ENCODE measurements around the gene ITGB4.
"Not testable (repeated sequence)": the region's sequence is repeated elsewhere in the genome, so short reads cannot be mapped to it uniquely, and the experiment has no call there.

The ITGB4 gene

DNA sequence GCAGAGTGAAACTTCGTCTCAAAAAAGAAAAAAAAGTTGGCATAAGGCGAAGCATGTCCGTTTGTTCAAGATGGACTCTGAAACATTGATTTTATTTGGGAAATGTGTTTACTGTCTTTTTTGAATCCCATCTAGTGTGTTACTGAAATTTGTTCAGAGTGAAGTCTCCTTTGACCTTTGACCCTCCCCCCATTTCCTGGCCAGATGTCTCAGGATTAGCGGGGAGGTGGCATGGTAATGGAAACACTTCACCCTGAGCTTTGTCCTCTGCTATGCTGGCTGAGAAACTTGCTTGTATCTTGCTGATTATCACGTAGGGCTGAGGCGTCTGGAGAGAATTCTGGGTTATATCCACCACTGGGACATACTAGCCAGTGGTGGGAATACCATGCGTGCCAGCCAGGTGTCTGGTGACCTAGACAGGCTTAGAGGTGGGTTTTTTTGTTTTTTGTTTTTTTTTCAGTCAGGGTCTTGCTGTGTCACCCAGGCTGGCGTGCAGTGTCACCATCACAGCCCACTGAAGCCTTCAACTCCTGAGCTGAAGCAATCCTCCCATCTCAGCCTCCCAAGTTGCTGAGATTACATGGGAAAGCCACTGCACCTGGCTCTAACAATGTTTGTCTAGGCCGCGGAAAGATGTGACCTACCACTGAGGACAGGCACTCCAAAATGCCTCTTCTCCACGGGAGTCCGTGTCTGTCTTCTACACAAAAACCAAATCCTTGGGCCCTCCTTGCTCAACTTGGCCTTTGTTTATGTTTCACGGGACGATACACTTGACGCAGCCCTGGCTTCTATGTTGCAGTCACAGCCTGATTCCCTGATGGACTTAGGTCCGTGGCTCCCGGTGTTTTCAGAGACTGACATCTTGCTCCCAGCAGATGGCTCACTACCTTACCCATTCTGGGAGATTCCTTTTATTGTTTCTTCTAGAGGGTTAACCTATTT lies 50.3 kb downstream of the ITGB4 start:
- DNase-seq (ENCODE audit: low spot score), result no peak

GRCh38 chr17:75773121-75773807 lies 52.0 kb downstream of the ITGB4 start:
- no peak for DNase-seq (ENCODE audit: low spot score)

DNA sequence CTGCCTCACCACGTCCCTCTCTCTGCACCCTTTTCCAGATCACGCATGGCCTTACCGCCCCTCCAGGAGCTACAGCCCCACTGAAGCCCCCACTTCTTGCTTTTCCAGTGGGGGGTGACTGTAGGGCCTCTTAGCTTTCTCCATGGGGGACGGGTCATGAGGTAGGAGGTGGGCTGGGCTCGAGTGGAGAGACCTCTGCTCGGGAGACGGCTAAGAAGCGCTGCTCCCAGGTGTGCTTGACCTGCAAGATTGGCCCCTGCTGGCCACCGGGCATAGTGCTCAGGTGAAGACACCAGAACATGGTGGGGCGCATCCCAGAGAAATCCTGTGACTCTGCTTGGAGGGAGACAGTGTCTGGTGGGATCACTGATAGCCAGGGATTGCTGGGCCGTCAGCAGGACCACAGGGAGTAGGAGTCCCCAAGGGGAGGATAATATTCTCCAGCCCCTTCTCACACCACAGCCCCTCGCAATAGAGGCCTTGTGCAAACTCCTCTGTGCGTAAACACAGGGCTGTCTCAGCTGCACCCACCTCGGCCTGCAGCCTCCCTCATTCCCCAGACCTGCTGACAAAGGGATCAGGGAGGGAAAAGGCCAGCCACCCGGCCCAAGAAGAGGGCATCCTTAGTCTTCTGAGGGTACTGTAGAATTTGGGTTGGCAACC lies 52.7 kb downstream of the ITGB4 start:
- DNase-seq (ENCODE audit: low spot score), result no peak

DNA sequence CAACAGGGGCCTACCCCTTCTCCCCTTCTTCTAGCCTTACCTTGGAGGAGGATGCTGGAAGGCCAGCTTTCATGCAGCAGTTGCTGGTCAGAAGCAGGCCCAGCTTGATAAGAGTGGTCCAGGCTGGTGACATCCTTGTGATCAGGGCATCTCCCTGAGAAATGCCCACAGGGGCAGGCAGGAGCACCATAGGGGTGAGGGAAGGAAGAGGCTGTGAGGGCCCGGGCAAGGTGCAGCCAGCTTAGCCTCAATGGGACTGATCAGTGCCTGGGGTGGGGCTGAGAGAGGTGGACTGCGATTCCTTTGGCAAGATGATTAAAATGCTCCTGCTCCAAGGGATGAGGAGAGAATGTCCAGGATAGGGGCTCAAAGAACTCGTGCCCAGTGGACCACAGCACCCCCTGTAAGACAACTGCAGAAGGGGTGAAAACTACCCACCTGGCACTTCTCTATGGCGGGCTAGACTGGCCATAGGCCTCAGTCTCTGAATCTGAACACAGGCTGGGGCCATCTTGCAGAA lies 53.3 kb downstream of the ITGB4 start:
- no peak for DNase-seq (ENCODE audit: low spot score)

DNA sequence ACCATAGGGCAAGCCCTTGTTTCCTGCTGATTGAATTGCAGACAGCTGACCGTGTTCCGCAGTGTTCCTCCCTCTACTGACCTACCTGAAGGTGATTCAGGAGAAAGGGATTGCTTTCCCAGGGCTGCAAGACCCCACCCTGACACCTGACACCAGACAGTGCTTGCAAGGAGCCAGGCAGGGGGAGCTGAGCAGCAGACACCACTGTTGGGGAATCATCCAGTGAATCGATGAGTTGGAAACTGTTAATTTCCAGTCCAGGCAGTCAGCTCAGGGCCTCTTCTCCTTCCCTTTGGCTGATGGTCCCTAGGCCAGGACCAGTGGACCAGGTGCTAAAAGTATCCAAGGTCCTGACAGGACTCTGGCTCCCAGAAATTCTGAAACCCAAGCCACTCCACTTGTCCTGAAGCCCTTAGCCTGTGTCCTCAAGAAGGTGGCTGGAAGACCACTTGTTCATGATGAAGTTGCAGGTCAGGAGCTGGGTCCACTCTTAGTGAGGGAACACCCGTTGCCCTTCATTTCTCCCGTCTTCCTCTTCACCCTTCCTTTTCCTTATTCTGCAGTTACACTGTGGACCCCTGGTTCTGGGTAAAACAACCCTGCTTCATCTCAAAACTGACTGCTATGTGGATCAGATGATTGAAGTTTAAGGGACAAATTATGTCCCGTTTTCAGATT lies 53.9 kb downstream of the ITGB4 start:
- DNase-seq (ENCODE audit: low spot score), result no peak

DNA sequence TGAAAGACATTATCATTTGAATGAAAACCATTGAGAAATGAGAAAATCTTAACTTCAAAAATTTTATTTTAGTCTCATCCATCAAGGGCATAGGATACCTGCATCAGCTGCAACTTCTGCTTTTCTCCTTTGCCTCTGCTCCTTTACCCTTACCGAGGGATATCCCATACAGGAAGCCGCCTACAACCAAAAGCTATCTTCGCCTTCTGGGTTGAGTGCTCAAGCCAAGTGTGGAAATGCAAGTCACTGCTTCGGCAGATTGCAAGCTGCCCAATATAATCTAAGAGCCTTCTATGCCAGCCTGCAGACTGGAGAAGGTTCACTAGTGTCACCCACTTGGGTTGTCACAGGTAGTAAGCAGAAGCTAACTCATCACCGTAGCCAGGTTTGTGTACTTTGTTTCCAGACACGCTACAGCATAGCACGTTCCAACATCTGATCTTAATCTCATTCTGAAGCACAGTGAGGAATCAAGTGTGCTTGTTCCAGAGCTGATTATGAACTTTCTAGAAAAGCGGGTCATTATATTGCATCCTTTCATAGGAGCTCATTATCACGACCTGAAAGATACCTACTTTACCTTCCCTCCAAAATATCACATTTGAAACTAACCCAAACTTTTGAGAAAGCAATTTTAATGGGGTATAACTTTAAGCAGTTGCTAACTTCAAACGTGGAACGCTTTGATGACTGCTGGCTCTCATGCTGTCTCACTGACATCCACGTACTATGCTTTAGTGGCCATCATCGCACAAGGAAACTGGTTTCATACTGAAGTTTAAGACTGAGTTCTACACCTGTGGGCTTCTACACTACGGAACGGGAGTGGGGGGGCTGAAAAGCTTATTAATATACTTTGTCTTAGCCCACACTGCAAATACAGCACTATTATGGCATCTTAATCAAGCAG lies 55.4 kb downstream of the ITGB4 start:
- DNase-seq (ENCODE audit: low spot score), result no peak

GRCh38 chr17:75777296-75777922 lies 56.1 kb downstream of the ITGB4 start:
- no peak for DNase-seq (ENCODE audit: low spot score)

- not testable (repeated sequence) for DNase-seq (ENCODE audit: low spot score)
These were observed 57.0 kb downstream of the ITGB4 start for GRCh38 chr17:75778066-75778860.

DNA sequence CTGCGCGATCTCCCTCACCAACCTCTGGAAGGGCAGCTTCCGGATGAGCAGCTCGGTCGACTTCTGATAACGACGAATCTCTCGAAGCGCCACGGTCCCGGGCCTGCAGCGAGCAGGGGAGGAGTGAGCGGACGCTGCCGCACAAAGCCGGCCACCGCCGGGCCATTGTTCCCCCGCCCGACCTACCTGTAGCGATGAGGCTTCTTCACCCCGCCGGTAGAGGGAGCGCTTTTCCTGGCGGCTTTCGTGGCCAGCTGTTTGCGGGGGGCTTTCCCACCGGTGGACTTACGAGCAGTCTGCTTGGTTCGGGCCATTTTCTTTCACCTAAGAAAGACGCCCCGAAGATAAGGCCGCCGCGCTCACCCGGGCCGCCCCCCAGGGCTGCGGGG lies 57.6 kb downstream of the ITGB4 start:
- peak; percentile 78 for DNase-seq (ENCODE audit: low spot score)

- peak; percentile 99 for DNase-seq (ENCODE audit: low spot score)
These were observed 58.2 kb downstream of the ITGB4 start for GRCh38 chr17:75779250-75779986.

DNA sequence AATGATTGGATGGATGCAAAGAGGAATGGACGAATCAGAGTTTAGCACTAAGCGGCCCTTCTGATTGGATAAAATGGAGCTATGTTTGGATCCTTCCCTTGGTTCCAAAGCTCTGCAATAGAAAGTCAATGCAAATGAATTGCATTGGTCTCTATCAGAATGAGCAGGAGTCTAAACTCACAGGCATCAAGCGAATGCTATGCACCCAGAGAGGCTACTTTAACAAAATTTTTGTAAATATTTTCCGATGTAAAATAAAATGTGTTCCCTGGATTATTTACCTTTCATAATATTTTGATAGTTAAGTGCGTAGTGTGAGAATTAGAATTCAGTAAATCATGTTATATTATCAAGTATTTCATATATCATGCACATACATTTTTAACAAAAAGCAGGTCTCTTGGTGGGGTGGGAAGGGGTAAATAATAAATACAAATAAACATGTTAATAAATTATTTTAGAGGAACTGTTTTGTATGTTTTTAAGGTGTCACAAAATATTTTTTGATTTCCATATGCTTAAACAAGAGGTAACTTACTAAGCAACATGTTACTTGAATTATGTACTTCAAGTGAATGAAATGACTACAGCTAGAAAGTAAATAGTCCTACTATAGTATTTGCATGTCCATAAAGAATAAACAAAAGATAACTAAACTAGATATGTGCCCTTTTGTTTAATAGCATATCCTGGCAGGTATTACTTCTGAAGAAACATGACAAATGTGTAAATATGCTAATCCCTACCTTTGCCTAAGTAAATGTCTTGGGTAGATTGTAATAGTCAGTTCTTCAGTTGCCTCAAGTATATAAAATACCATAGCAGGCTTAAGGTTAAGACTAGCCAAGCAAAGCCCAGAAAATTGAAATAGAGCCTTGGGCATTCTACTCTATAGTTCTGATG lies 59.0 kb downstream of the ITGB4 start:
- DNase-seq (ENCODE audit: low spot score), result no peak

DNA sequence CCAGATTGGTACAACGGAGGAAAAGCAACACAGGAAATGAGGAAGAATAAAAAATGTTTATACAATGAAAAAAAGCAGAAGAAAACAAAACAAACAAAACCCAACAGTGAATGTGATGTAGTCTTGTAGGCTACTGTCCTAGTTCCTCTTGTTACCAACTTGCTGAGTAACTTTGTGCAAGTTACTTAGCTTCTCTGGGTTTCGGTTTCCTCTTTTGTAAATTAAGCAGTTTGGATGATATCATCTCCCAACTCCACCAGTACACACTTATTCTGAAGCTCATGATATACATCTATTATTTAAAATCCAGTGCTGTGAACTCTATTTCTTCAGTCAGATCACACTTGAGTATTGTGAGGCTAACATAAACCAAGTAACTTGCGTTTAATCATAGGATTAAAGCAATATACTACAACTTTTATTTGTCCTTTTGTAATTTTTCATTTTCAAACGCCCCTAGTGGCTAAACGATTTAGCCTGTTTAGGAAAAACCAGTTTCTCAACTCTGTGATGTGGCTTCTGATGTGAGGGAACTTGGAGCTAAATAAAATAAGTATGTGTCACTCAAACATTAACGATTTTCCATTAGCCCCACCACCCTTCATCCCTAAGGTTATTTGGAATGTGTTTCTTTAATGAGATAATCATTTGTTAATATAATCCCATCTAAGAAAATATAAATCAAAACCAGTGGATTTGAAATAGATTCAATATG lies 62.0 kb downstream of the ITGB4 start:
- DNase-seq (ENCODE audit: low spot score), result peak; percentile 88

DNA sequence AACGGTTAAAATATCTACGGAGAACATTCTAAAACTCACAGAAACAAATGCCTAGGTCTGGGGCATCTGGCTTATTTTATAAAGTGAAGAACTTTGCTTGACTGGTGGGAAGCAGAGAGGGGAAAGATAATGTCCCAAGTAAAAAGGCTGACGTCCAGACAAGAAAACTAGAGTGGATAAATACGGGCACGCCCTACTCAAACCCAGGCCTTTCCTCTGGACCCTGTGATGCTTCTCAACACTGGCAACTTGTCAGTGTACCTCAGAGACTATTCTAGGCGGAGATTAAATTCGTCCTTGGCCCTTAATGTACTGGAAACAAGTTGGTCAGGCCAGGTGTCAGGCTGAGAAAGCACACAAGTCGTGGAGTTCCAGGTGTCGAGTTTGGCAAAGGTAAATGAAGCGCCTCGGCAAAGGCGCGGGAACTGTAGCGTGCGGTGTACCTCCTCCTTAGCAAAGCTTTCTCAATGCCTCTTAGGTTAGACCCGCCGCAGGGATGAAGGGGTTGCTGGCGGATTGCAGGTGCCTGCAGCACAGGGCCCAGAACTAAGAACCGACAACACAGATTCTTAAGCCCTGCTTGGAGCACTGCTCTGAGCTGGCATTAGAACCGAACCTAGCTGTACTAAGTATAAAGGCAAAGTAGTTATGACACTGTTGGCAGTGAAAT lies 62.7 kb downstream of the ITGB4 start:
- DNase-seq (ENCODE audit: low spot score), result no peak

DNA sequence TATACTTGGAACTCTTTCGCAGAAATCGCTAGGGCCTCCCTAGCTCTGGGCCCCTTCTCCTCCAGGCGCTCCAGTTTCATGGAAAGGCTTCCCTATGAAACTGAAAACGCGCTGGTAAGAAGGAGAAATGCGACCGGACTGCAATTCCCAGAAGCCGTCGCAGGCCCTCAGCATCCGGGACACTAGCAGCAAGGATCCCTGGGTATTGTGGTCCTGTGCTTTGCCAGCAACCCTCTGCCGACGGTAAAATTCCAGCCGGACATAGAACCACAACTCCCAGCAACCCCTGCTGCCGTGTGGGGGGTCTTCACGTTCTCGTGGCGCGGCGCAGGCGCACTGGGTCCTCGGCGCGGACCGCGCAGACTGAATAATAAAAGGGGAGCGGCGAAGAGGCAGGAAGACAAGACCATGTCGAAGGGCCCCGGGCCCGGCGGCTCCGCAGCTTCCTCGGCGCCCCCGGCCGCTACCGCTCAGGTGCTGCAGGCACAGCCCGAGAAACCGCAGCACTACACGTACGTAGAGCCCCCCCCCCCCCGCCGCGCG lies 63.3 kb downstream of the ITGB4 start, which contains the start of gene UNK:
TSS of gene UNK (plus strand) at position 334 of the 543 bp plus-strand sequence. CDS start at position 409, 75 bp downstream.
- DNase-seq (ENCODE audit: low spot score), result peak; percentile 99

DNA sequence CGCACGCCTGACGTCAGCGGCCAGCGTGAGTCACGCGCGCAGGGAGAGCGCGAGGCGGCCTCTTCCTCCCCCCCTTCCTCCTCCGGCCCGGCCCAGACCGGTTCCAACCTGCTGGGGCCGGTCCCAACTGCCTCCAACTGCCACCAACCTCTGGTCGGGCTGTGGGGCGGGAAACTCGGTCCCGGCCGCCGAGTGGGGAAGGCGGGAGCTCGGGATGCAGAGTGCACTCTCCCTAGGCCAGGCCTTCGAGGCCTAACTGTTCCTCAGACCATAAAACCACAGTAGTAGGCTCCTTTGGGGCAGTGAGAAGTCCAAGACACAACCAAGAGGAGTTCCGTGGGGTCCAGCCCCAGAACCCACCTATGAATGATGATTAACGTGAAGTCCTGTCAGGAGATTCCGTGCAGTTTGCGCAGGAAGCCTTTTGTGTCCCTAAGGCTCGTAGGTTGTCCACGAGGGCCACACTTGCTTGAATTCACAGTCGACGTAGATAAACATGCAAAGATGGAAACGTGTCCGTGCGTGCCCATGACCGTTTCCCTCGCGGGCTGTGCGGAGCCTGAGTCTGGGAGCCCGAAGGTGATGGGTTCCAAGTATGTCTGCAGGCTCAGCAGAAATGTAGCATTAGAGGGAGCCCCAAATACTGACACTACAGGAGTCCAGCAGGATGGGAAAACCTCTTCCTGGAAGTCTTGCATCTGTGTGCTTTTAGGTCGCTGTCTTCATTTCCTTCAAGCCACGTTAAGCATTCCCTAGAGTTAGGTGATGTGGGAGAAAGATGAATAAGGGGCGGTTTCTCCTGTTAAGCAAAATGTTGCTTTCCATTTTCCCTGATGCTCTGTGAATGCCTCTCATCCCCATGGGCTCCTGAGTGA lies 64.0 kb downstream of the ITGB4 start:
- DNase-seq (ENCODE audit: low spot score), result peak; percentile 95

Data from activated CD4-positive, alpha-beta T cell treated with anti-CD3 and anti-CD28 coated beads, Interleukin-2, Interleukin-4, amounts not matched to agents 100 ng/mL and 50 ng/mL, durations not matched to agents 16 hours and 8 hours (primary cell).